GM13977 (cell line): Measurements from ENCODE around the gene CCR6.

Experiments
- DNase-seq: peaks from one replicate; pipeline ENCODE4 v3.0.0; 2012; ENCODE audit warnings: low spot score
- in situ Hi-C: fragments of 300-500 bp; cut with MboI; formaldehyde crosslinking; loops from one replicate; pipeline ENCODE4 v1.12.0; 2022; ENCODE audit warnings: low sequenced_read_pairs, low pct_unique_long_range_greater_than_20kb, mixed read lengths, inconsistent platforms; ENCODE audit not compliant: unreplicated experiment
- TF ChIP-seq, protein P1 (sequence below): IDR thresholded peaks from 2 replicates; pipeline ENCODE4 v1.5.1; 2012; ENCODE audit warnings: mild to moderate bottlenecking, control low read depth; ENCODE audit not compliant: insufficient read depth; ENCODE audit errors: extremely low read depth, missing control alignments

CCR6 gene

DNA sequence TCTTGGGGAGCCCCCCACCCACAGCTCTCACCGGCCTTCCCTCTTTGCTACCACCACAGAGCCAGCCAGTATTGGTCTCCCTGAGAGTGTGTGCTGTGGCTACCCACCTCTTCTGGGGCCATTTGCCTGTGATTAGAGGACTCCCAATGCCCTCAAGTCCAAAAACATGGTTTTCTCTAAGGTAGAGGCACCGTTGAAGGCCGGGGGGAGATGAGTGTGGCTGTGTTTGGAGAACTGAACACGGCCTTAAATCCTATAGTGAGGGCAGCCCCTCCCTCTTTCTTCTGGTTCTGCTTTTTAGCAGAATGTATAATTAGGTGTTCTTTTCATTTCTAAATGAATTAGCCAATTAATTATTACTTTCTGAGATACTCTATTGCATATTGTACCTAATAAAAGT is 2.5 kb downstream of the CCR6 start:
- no peak for DNase-seq
- TF ChIP-seq, protein P1, sequence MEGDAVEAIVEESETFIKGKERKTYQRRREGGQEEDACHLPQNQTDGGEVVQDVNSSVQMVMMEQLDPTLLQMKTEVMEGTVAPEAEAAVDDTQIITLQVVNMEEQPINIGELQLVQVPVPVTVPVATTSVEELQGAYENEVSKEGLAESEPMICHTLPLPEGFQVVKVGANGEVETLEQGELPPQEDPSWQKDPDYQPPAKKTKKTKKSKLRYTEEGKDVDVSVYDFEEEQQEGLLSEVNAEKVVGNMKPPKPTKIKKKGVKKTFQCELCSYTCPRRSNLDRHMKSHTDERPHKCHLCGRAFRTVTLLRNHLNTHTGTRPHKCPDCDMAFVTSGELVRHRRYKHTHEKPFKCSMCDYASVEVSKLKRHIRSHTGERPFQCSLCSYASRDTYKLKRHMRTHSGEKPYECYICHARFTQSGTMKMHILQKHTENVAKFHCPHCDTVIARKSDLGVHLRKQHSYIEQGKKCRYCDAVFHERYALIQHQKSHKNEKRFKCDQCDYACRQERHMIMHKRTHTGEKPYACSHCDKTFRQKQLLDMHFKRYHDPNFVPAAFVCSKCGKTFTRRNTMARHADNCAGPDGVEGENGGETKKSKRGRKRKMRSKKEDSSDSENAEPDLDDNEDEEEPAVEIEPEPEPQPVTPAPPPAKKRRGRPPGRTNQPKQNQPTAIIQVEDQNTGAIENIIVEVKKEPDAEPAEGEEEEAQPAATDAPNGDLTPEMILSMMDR, result no peak
- in situ Hi-C loops, result no loop called here

DNA sequence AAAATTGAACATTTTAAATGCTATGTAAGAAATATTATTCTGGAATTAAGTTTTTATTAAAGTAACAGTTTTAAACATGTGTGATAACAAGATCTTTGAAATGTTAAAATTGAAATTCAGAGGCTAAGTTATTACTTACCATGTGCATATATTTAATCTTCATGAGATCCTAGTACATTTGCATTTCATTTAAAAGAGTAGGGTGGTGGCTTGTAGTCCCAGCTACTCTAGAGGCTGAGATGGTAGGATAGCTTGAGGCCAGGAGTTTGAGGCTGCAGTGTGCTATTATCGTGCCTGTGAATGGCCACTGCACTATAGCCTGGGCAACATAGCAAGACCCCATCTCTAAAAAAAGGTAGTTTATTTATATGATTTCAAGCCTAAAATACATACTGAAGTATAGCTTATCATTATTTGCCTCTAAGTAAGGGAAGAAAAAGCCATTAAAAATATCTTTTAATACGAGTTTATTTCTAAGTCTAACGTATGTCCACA is 3.0 kb downstream of the CCR6 start:
- in situ Hi-C loops, result no loop called here
- DNase-seq, result no peak
- TF ChIP-seq, protein P1, result no peak

DNA sequence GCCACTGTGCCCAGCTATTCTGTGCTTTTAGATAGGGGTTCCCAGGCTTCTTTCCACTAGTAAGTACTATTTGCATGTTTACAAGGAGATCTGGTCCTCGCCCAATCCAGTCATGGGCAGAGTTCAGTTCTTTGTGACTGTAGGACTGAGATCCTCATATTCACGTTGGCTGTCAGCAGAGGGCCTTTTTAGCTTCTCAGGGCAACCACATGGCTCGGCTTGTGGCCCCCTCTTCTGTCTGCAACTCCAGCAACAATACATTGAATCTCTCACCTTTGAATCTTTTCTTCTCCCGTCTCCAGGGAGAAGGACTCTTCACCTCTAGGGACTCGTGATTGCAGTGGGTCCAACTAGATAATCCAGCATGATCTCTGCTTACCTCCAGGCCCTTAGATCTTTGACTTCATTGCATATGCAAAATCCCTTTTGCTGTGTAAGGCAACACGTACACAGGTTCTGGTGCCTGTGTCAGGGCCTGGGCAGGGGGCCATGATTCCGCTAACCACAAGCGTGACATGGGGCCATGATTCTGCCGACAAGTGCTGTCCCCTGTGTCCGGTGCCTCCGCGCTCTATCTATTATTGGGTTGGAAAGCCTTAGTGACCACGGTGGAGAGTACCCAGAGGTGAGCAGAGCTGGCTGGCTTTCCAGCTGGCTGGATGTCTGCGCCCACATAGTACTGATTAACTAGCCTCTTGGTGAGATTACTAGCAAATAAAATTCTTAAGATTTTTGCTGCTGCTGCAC is 5.1 kb downstream of the CCR6 start:
- in situ Hi-C loops, result no loop called here
- TF ChIP-seq, protein P1, result no peak

DNA sequence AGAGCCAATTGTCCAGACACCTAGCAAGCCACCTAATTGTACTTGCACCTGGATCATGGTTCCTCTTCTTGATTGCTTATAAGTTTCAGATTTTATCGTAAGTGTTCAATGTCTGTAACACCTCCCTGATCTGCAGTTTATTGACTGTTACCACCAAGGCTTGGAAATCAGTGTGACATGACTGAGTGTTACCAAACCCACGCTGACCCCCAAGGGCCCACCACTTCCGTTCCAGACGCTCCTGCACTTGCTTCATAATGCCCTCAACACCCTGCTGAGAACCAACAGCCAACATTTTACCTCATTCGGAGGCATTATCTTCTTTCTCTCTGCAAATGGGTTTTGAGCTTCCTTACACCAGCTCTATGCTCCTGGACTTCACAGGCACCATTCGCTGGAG is 6.3 kb downstream of the CCR6 start:
- in situ Hi-C loops, result no loop called here
- TF ChIP-seq, protein P1, result no peak
- DNase-seq, result no peak

More for the DNA sequence above, 5.1 kb downstream of the CCR6 start:
- DNase-seq, result no peak

DNA sequence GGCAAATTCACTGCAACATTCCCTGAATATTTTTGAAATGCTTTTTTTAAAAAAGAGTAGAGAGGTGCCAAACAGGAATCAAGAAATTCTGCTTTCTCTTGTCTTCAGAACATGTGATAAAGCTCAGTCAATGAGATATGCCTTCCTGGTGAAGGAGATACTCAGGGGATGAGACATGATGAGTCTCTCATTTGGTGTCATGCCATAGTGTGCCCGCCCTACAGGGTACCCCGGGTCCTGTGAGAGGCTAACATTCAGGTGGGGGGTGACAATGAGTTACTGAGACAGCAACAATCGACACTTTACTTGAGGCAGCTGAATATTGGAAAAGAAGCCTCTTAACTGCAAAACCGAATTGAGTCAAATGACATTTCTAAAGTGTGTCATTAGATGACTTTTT is 6.7 kb downstream of the CCR6 start:
- in situ Hi-C loops, result no loop called here
- DNase-seq, result no peak

DNA sequence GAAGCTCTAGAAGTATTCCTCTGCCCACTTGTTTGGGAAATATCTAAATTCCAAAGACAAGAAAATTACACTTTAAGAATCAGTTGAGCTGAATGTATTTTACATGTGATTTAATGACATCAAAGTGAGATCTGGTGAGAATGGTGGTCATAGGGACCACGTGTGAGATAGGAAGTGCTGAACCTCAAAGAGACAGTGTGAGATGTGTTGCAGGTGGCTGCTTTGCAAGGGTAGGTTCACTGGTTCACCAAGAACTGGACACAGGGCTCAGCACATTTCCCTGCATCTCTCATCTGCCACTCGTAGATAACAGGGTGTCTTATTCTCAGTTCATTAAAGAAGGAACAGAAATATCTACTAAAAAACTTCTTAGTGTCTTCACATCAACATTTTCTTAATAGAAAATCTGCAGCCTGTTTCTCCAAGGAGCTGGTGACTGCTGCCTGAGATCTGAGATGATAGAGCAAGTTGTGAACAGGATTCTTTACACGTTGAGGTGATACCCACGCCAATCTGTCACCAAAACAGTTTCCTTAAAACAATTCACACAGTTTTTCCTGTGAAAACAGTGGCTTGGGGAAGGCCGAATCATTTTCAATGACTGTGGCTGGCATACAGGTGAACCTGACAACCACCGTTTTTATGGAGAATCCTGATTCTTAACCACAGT is 7.2 kb downstream of the CCR6 start:
- TF ChIP-seq, protein P1, result no peak
- in situ Hi-C loops, result loop anchor here (10.0 kb wide), 1 partner anchor 135 kb away; the partner anchor contains the start of gene CEP43
- DNase-seq, result peak; percentile 78

More for the DNA sequence above, 6.7 kb downstream of the CCR6 start:
- TF ChIP-seq, protein P1, result no peak
